ENCODE measurements around the gene GSN.

The GSN gene

GRCh38 chr9:121368745-121369144 lies 100.8 kb downstream of the GSN start:
- in situ Hi-C loops (cut with MboI; ENCODE audit: low sequenced_read_pairs), result no loop called here

- in situ Hi-C loops (cut with MboI; ENCODE audit: low sequenced_read_pairs), result no loop called here
Measured at GRCh38 chr9:121369595-121370265, 101.8 kb downstream of the GSN start, which contains the start of gene STOM. STOM (minus strand) TSS chr9:121370250; CDS start chr9:121370187, 63 bp downstream.

- in situ Hi-C loops (cut with MboI; ENCODE audit: low sequenced_read_pairs), result no loop called here
Measured at GRCh38 chr9:121371495-121372061, 103.6 kb downstream of the GSN start.

- in situ Hi-C loops (cut with MboI; ENCODE audit: low sequenced_read_pairs), result no loop called here
Measured at GRCh38 chr9:121372239-121373010, 104.5 kb downstream of the GSN start.

GRCh38 chr9:121373011-121373729 lies 105.2 kb downstream of the GSN start:
- in situ Hi-C loops (cut with MboI; ENCODE audit: low sequenced_read_pairs), result no loop called here

- in situ Hi-C loops (cut with MboI; ENCODE audit: low sequenced_read_pairs), result no loop called here
Measured at GRCh38 chr9:121376214-121376830, 108.4 kb downstream of the GSN start.

GRCh38 chr9:121380846-121381245 lies 112.9 kb downstream of the GSN start:
- in situ Hi-C loops (cut with MboI; ENCODE audit: low sequenced_read_pairs), result no loop called here

Data from hTERT RPE-1 (cell line).